Measurements from ENCODE around the gene SPRY4.
"Not testable (repeated sequence)": the region's sequence is repeated elsewhere in the genome, so short reads cannot be mapped to it uniquely, and the experiment has no call there.

Gene SPRY4

GRCh38 chr5:142301540-142301939, 23.3 kb downstream of the SPRY4 start:
- H3K27ac Mint-ChIP-seq: no peak overlapping the region
- peaks cover 13% of the 10 kb centered on the region for H3K4me1 Mint-ChIP-seq
- H3K4me3 Mint-ChIP-seq: no peak overlapping the region
- CTCF ChIA-PET: no interaction called here
- H3K27me3 Mint-ChIP-seq: peaks cover 16% of the 10 kb centered on the region
- DNase-seq: peak; percentile 30
- no peaks in the 10 kb centered on the region for H3K36me3 Mint-ChIP-seq
- H3K9me3 Mint-ChIP-seq: no peaks in the 10 kb centered on the region

GRCh38 chr5:142300677-142301076, 24.1 kb downstream of the SPRY4 start:
- H3K4me3 Mint-ChIP-seq: no peak overlapping the region
- DNase-seq: no peak
- H3K27me3 Mint-ChIP-seq: peaks cover 16% of the 10 kb centered on the region
- no peaks in the 10 kb centered on the region for H3K36me3 Mint-ChIP-seq
- H3K4me1 Mint-ChIP-seq: peaks cover 13% of the 10 kb centered on the region
- CTCF ChIA-PET: no interaction called here
- no peaks in the 10 kb centered on the region for H3K9me3 Mint-ChIP-seq
- H3K27ac Mint-ChIP-seq: no peak overlapping the region

- H3K4me3 Mint-ChIP-seq: no peak overlapping the region
- H3K27ac Mint-ChIP-seq: no peak overlapping the region
- peaks cover 18% of the 10 kb centered on the region for H3K27me3 Mint-ChIP-seq
- no peaks in the 10 kb centered on the region for H3K36me3 Mint-ChIP-seq
- DNase-seq: no peak
- no peaks in the 10 kb centered on the region for H3K9me3 Mint-ChIP-seq
- CTCF ChIA-PET: no interaction called here
- H3K4me1 Mint-ChIP-seq: peaks cover 13% of the 10 kb centered on the region
Measured at GRCh38 chr5:142298789-142299188, 26.0 kb downstream of the SPRY4 start.

- DNase-seq, H3K36me3 Mint-ChIP-seq, H3K4me3 Mint-ChIP-seq, CTCF ChIA-PET, H3K27ac Mint-ChIP-seq, H3K9me3 Mint-ChIP-seq: not testable (repeated sequence)
- Mint-ChIP-seq H3K4me1 (peaks cover 13% of the 10 kb centered on the region), H3K27me3 (peaks cover 18% of the 10 kb centered on the region)
Measured at GRCh38 chr5:142297786-142298185, 27.0 kb downstream of the SPRY4 start.

GRCh38 chr5:142296914-142297417, 27.9 kb downstream of the SPRY4 start:
- Mint-ChIP-seq H3K27ac (no peak overlapping the region), H3K4me3 (no peak overlapping the region), H3K9me3 (no peaks in the 10 kb centered on the region), H3K27me3 (peaks cover 18% of the 10 kb centered on the region), H3K4me1 (peaks cover 11% of the 10 kb centered on the region), H3K36me3 (no peaks in the 10 kb centered on the region)
- DNase-seq: no peak
- CTCF ChIA-PET: interaction anchor here (1.2 kb wide), 1 partner anchor 16 kb away, joined by 3 read pairs; no protein-coding TSS in a partner anchor

- CTCF ChIA-PET: interaction anchor here (1.2 kb wide), 1 partner anchor 16 kb away, joined by 3 read pairs; no protein-coding TSS in a partner anchor
- no peak for DNase-seq
- no peaks in the 10 kb centered on the region for H3K36me3 Mint-ChIP-seq
- peaks cover 15% of the 10 kb centered on the region for H3K27me3 Mint-ChIP-seq
- no peak overlapping the region for H3K4me3 Mint-ChIP-seq
- H3K9me3 Mint-ChIP-seq: no peaks in the 10 kb centered on the region
- H3K4me1 Mint-ChIP-seq: peaks cover 3% of the 10 kb centered on the region
- no peak overlapping the region for H3K27ac Mint-ChIP-seq
Measured at GRCh38 chr5:142295960-142296860, 28.6 kb downstream of the SPRY4 start.

GRCh38 chr5:142295084-142295758, 29.6 kb downstream of the SPRY4 start:
- Mint-ChIP-seq H3K27me3 (peaks cover 18% of the 10 kb centered on the region), H3K4me1 (no peaks in the 10 kb centered on the region), H3K36me3 (no peaks in the 10 kb centered on the region), H3K9me3 (no peaks in the 10 kb centered on the region), H3K4me3 (no peak overlapping the region), H3K27ac (no peak overlapping the region)
- no peak for DNase-seq
- CTCF ChIA-PET: interaction anchor here (0.6 kb wide), 1 partner anchor 60 kb away, joined by 3 read pairs; no protein-coding TSS in a partner anchor

GRCh38 chr5:142293486-142293885, 31.3 kb downstream of the SPRY4 start:
- no peak overlapping the region for H3K4me3 Mint-ChIP-seq
- no peaks in the 10 kb centered on the region for H3K4me1 Mint-ChIP-seq
- no peaks in the 10 kb centered on the region for H3K36me3 Mint-ChIP-seq
- no peak overlapping the region for H3K27ac Mint-ChIP-seq
- DNase-seq: no peak
- H3K27me3 Mint-ChIP-seq: peaks cover 18% of the 10 kb centered on the region
- CTCF ChIA-PET: no interaction called here
- H3K9me3 Mint-ChIP-seq: no peaks in the 10 kb centered on the region

- no peak overlapping the region for H3K4me3 Mint-ChIP-seq
- CTCF ChIA-PET: no interaction called here
- DNase-seq: no peak
- peaks cover 3% of the 10 kb centered on the region for H3K4me1 Mint-ChIP-seq
- peaks cover 18% of the 10 kb centered on the region for H3K27me3 Mint-ChIP-seq
- no peak overlapping the region for H3K27ac Mint-ChIP-seq
- no peaks in the 10 kb centered on the region for H3K36me3 Mint-ChIP-seq
- H3K9me3 Mint-ChIP-seq: no peaks in the 10 kb centered on the region
Measured at GRCh38 chr5:142292808-142293207, 32.0 kb downstream of the SPRY4 start.

- Mint-ChIP-seq H3K9me3 (no peaks in the 10 kb centered on the region), H3K4me3 (no peak overlapping the region), H3K27me3 (peaks cover 18% of the 10 kb centered on the region), H3K27ac (no peak overlapping the region), H3K4me1 (peaks cover 9% of the 10 kb centered on the region), H3K36me3 (no peaks in the 10 kb centered on the region)
- CTCF ChIA-PET: no interaction called here
- no peak for DNase-seq
Measured at GRCh38 chr5:142292249-142292648, 32.6 kb downstream of the SPRY4 start.

GRCh38 chr5:142290577-142291299, 34.1 kb downstream of the SPRY4 start:
- no peaks in the 10 kb centered on the region for H3K36me3 Mint-ChIP-seq
- peaks cover 8% of the 10 kb centered on the region for H3K27me3 Mint-ChIP-seq
- no peaks in the 10 kb centered on the region for H3K9me3 Mint-ChIP-seq
- no peak for DNase-seq
- H3K4me3 Mint-ChIP-seq: no peak overlapping the region
- peaks cover 11% of the 10 kb centered on the region for H3K4me1 Mint-ChIP-seq
- CTCF ChIA-PET: no interaction called here
- no peak overlapping the region for H3K27ac Mint-ChIP-seq

- no peaks in the 10 kb centered on the region for H3K36me3 Mint-ChIP-seq
- H3K27ac Mint-ChIP-seq: no peak overlapping the region
- peaks cover 3% of the 10 kb centered on the region for H3K27me3 Mint-ChIP-seq
- DNase-seq: no peak
- no peaks in the 10 kb centered on the region for H3K9me3 Mint-ChIP-seq
- H3K4me1 Mint-ChIP-seq: peaks cover 11% of the 10 kb centered on the region
- H3K4me3 Mint-ChIP-seq: no peak overlapping the region
- CTCF ChIA-PET: no interaction called here
Measured at GRCh38 chr5:142289708-142290576, 34.9 kb downstream of the SPRY4 start.

- Mint-ChIP-seq H3K4me1 (peaks cover 11% of the 10 kb centered on the region), H3K4me3 (no peak overlapping the region), H3K36me3 (no peaks in the 10 kb centered on the region), H3K27me3 (peaks cover 3% of the 10 kb centered on the region), H3K27ac (no peak overlapping the region), H3K9me3 (no peaks in the 10 kb centered on the region)
- CTCF ChIA-PET: no interaction called here
- DNase-seq: no peak
Measured at GRCh38 chr5:142287973-142288313, 36.9 kb downstream of the SPRY4 start.
